H9 (cell line): ENCODE results near the gene ZSWIM6. TPM values are rescaled to one million over a fixed set of nuclear protein-coding genes. Genes with fewer than 3 reads are reported as not detected.

Source experiments
- DNase-seq: peaks from one replicate; pipeline ENCODE4 v3.0.0-alpha.2; 2017
- H2AFZ ChIP-seq: one replicate; pipeline ENCODE4 v1.6.1; 2013; ENCODE audit warnings: mild to moderate bottlenecking, low read length, control low read depth, moderate library complexity
- H2AK5ac ChIP-seq: 2 replicates; pipeline ENCODE4 v1.6.1; 2013; ENCODE audit warnings: low read length, control low read depth, mixed read lengths; ENCODE audit not compliant: insufficient read length
- H2BK120ac ChIP-seq: one replicate; pipeline ENCODE4 v1.6.1; 2013; ENCODE audit warnings: low read depth, mild to moderate bottlenecking, low read length, control low read depth, inconsistent platforms; ENCODE audit not compliant: poor library complexity, severe bottlenecking
- H2BK12ac ChIP-seq: 2 replicates; pipeline ENCODE4 v1.6.1; 2013; ENCODE audit warnings: low read length, control low read depth, mixed read lengths, low read depth; ENCODE audit not compliant: insufficient read length
- H2BK15ac ChIP-seq: 2 replicates; pipeline ENCODE4 v1.6.1; 2013; ENCODE audit warnings: low read depth, low read length, control low read depth
- H2BK20ac ChIP-seq: one replicate; pipeline ENCODE4 v1.6.1; 2013; ENCODE audit warnings: low read depth, mild to moderate bottlenecking, low read length, control low read depth, inconsistent platforms; ENCODE audit not compliant: poor library complexity, severe bottlenecking
- H2BK5ac ChIP-seq: 2 replicates; pipeline ENCODE4 v1.6.1; 2013; ENCODE audit warnings: low read length, control low read depth, mixed read lengths; ENCODE audit not compliant: insufficient read length
- H3K14ac ChIP-seq: 2 replicates; pipeline ENCODE4 v1.6.1; 2013; ENCODE audit warnings: low read length, control low read depth; ENCODE audit not compliant: insufficient read depth
- H3K18ac ChIP-seq: 2 replicates; pipeline ENCODE4 v1.6.1; 2013; ENCODE audit warnings: low read depth, mild to moderate bottlenecking, mixed read lengths, low read length, control low read depth; ENCODE audit not compliant: insufficient read length
- H3K23ac ChIP-seq: 2 replicates; pipeline ENCODE4 v1.6.1; 2013; ENCODE audit warnings: low read length, control low read depth, mixed read lengths, low read depth; ENCODE audit not compliant: insufficient read length
- H3K23me2 ChIP-seq: 2 replicates; pipeline ENCODE4 v1.6.1; 2013; ENCODE audit warnings: low read depth, mild to moderate bottlenecking, mixed read lengths, low read length, control low read depth; ENCODE audit not compliant: insufficient read length, poor library complexity, severe bottlenecking
- H3K27ac ChIP-seq: 2 replicates; pipeline ENCODE4 v1.5.1; 2013; ENCODE audit warnings: low read length, control low read depth, mixed read lengths, low read depth; ENCODE audit not compliant: insufficient read length
- H3K27me3 ChIP-seq: 2 replicates; pipeline ENCODE4 v1.6.1; 2013; ENCODE audit warnings: low read length, control low read depth, inconsistent platforms; ENCODE audit not compliant: insufficient read depth
- H3K4ac ChIP-seq: 2 replicates; pipeline ENCODE4 v1.6.1; 2013; ENCODE audit warnings: low read depth, mild to moderate bottlenecking, control low read depth, inconsistent platforms, low read length, moderate library complexity
- H3K4me1 ChIP-seq: 2 replicates; pipeline ENCODE4 v1.6.1; 2013; ENCODE audit warnings: low read length, control low read depth, inconsistent platforms; ENCODE audit not compliant: insufficient read depth
- H3K4me2 ChIP-seq: 2 replicates; pipeline ENCODE4 v1.6.1; 2013; ENCODE audit warnings: low read length, control low read depth, mixed read lengths; ENCODE audit not compliant: insufficient read length, insufficient read depth
- H3K56ac ChIP-seq: 2 replicates; pipeline ENCODE4 v1.6.1; 2013; ENCODE audit warnings: low read depth, mild to moderate bottlenecking, mixed read lengths, low read length, control low read depth; ENCODE audit not compliant: insufficient read length
- H3K79me1 ChIP-seq: 2 replicates; pipeline ENCODE4 v1.6.1; 2013; ENCODE audit warnings: low read depth, mild to moderate bottlenecking, moderate library complexity, low read length, control low read depth, inconsistent platforms; ENCODE audit not compliant: insufficient read depth, poor library complexity, severe bottlenecking
- H3K79me2 ChIP-seq: 2 replicates; pipeline ENCODE4 v1.6.1; 2013; ENCODE audit warnings: low read length, control low read depth, inconsistent platforms; ENCODE audit not compliant: insufficient read depth
- H3K9ac ChIP-seq: 2 replicates; pipeline ENCODE4 v1.6.1; 2013; ENCODE audit warnings: low read length, control low read depth, mixed read lengths; ENCODE audit not compliant: insufficient read length; ENCODE audit errors: extremely low read depth
- H3K9me3 ChIP-seq: one replicate; pipeline ENCODE4 v1.6.1; 2013; ENCODE audit warnings: low read depth, low read length, inconsistent platforms; ENCODE audit not compliant: control insufficient read depth
- H3T11ph ChIP-seq: one replicate; pipeline ENCODE4 v1.6.1; 2013; ENCODE audit warnings: mild to moderate bottlenecking, low read length, control low read depth, inconsistent platforms
- H4K20me1 ChIP-seq: one replicate; pipeline ENCODE4 v1.6.1; 2013; ENCODE audit not compliant: control insufficient read depth, insufficient read length, insufficient read depth
- H4K5ac ChIP-seq: 2 replicates; pipeline ENCODE4 v1.6.1; 2013; ENCODE audit warnings: low read depth, mild to moderate bottlenecking, mixed read lengths, low read length, control low read depth; ENCODE audit not compliant: insufficient read length
- H4K8ac ChIP-seq: replicated peaks from 2 replicates; pipeline ENCODE4 v1.6.1; 2013; ENCODE audit warnings: low read length, control low read depth, mixed read lengths, low read depth; ENCODE audit not compliant: insufficient read length
- H4K91ac ChIP-seq: 2 replicates; pipeline ENCODE4 v1.6.1; 2013; ENCODE audit warnings: low read depth, mild to moderate bottlenecking, moderate library complexity, mixed read lengths, low read length, control low read depth; ENCODE audit not compliant: insufficient read length
- H3K27ac Mint-ChIP-seq, 3 experiments: 2 replicates in 2 of 3; 3 replicates in 1 of 3; pipeline ENCODE4 v1.8.0; 2020 to 2021; ENCODE audit warnings: mixed read lengths in 3 of 3, mild to moderate bottlenecking in 1 of 3, moderate library complexity in 1 of 3
- H3K27me3 Mint-ChIP-seq: 2 replicates; pipeline ENCODE4 v1.8.0; 2021; ENCODE audit warnings: low read depth, mild to moderate bottlenecking, moderate library complexity, mixed read lengths
- H3K36me3 Mint-ChIP-seq, 3 experiments: 2 replicates in 2 of 3; 3 replicates in 1 of 3; pipeline ENCODE4 v1.8.0; 2020 to 2021; ENCODE audit warnings: low read depth in 3 of 3, mixed read lengths in 3 of 3; ENCODE audit not compliant: insufficient read depth in 1 of 3
- H3K4me1 Mint-ChIP-seq, 2 experiments: 2 replicates each; pipeline ENCODE4 v1.8.0; 2020; ENCODE audit warnings: mixed read lengths in 2 of 2
- H3K4me3 Mint-ChIP-seq, 2 experiments: 2 replicates in 1 of 2; 3 replicates in 1 of 2; pipeline ENCODE4 v1.8.0; 2020 to 2021; ENCODE audit warnings: mild to moderate bottlenecking in 2 of 2, mixed read lengths in 2 of 2, moderate library complexity in 1 of 2
- H3K9me3 Mint-ChIP-seq, 2 experiments: 2 replicates in 1 of 2; 3 replicates in 1 of 2; pipeline ENCODE4 v1.8.0; 2020; ENCODE audit warnings: mild to moderate bottlenecking in 2 of 2, mixed read lengths in 2 of 2, moderate library complexity in 1 of 2
- CTCF ChIP-seq: fragments of 200-600 bp; sonication (generic); conservative IDR thresholded peaks from 3 replicates; pipeline ENCODE4 v1.8.0; 2021; ENCODE audit warnings: antibody characterized with exemption, mild to moderate bottlenecking
- WGBS: extraction: QIAGEN DNeasy Blood & Tissue Kit; methylation state at CpG from one replicate; pipeline ENCODE4 v1.1.7; 2013; ENCODE audit warnings: missing lambda C conversion rate, low lambda C conversion rate, mixed read lengths; ENCODE audit not compliant: insufficient read length; ENCODE audit errors: extremely low coverage; 5-methylcytosine and 5-hydroxymethylcytosine counted together
- total RNA-seq: library from RNA; stranded (reverse); gene quantifications from 2 replicates; pipeline ENCODE4 v1.2.1, GENCODE V29; 2021

The ZSWIM6 gene
- total RNA-seq, 1 experiment from 2014 or later: 11.5 TPM

- Histone ChIP-seq H2AFZ (no peak overlapping the region), H3K9me3 (no peaks in the 10 kb centered on the region), H3K27ac (no peak overlapping the region), H3T11ph (no peak overlapping the region), H3K4ac (no peak overlapping the region), H3K23me2 (no peaks in the 10 kb centered on the region), H2AK5ac (no peak overlapping the region), H3K4me1 (peaks cover 4% of the 10 kb centered on the region), H3K4me2 (no peak overlapping the region), H3K23ac (no peak overlapping the region), H4K5ac (no peak overlapping the region), H3K9ac (no peak overlapping the region), H3K14ac (no peak overlapping the region), H3K18ac (no peak overlapping the region), H2BK15ac (no peak overlapping the region), H3K79me1 (no peaks in the 10 kb centered on the region), H2BK5ac (no peak overlapping the region), H4K20me1 (no peaks in the 10 kb centered on the region), H3K79me2 (no peaks in the 10 kb centered on the region; the same call in 1 of the 2 replicates), H3K27me3 (no peaks in the 10 kb centered on the region), H4K91ac (no peak overlapping the region), H2BK120ac (no peak overlapping the region), H2BK20ac (no peak overlapping the region), H4K8ac (no peak overlapping the region), H2BK12ac (no peak overlapping the region), H3K56ac (no peak overlapping the region)
- no peaks in the 10 kb centered on the region for H3K9me3 Mint-ChIP-seq
- DNase-seq: no peak
- no peaks in the 10 kb centered on the region for H3K27me3 Mint-ChIP-seq
- no CpG with 5 or more reads among the region's 12 CpGs for WGBS
- peaks cover 12 to 16% of the 10 kb centered on the region in 2 experiments for H3K4me1 Mint-ChIP-seq
- peak overlapping the region in 1 of 2 experiments; percentile 58; a peak in 2 of 5 replicates for H3K4me3 Mint-ChIP-seq
- peak overlapping the region in 1 of 3 experiments; percentile 86; a peak in 3 of 7 replicates for H3K27ac Mint-ChIP-seq
- TF ChIP-seq CTCF: no peak
- no peaks in the 10 kb centered on the region for H3K36me3 Mint-ChIP-seq
These were observed 123.3 kb downstream of the ZSWIM6 start for GRCh38 chr5:61455179-61456006.
